CD8-positive, alpha-beta memory T cell (primary cell): ENCODE results near the gene RABGAP1. TPM values are rescaled to one million over a fixed set of nuclear protein-coding genes. Genes with fewer than 3 reads are reported as not detected.

ENCODE experiments used
- CTCF ChIA-PET: fragments of 350-600 bp; sonication (Branson Sonifier 250); formaldehyde crosslinking; loops from one replicate; lab custom pipeline; 2021; ENCODE audit warnings: antibody characterized with exemption; lab: Charles Lee
- POLR2A ChIA-PET: fragments of 350-600 bp; sonication (Branson Sonifier 250); formaldehyde crosslinking; loops from one replicate; lab custom pipeline; 2021; ENCODE audit warnings: antibody characterized with exemption; lab: Charles Lee
- DNase-seq, 5 donors: peaks; one replicate each; pipeline versions ENCODE4 v3.0.0 to v3.0.0-alpha.2; 2020 to 2022; ENCODE audit warnings: mixed read lengths in 1 of 5
- H3K27ac ChIP-seq: one replicate; pipeline ENCODE4 v1.7.0; 2013; ENCODE audit warnings: low read depth, mild to moderate bottlenecking, low read length, moderate library complexity
- H3K27me3 ChIP-seq: 2 replicates; pipeline ENCODE4 v1.7.0; 2013; ENCODE audit warnings: low read length, mild to moderate bottlenecking; ENCODE audit not compliant: insufficient read depth, poor library complexity, severe bottlenecking
- H3K36me3 ChIP-seq: 2 replicates; pipeline ENCODE4 v1.7.0; 2013; ENCODE audit warnings: mild to moderate bottlenecking, low read length, moderate library complexity; ENCODE audit not compliant: insufficient read depth
- H3K4me1 ChIP-seq: 2 replicates; pipeline ENCODE4 v1.7.0; 2013; ENCODE audit warnings: mild to moderate bottlenecking, low read length, moderate library complexity; ENCODE audit not compliant: insufficient read depth
- H3K4me3 ChIP-seq: 2 replicates; pipeline ENCODE4 v1.7.0; 2013; ENCODE audit warnings: mild to moderate bottlenecking, low read length
- H3K9me3 ChIP-seq: 2 replicates; pipeline ENCODE4 v1.7.0; 2013; ENCODE audit warnings: mild to moderate bottlenecking, low read length
- H3K27ac Mint-ChIP-seq, 8 donors: one replicate each; pipeline ENCODE4 v1.8.0; 2020 to 2021; ENCODE audit warnings: mixed read lengths in 8 of 8, mild to moderate bottlenecking in 6 of 8, inconsistent platforms in 3 of 8, moderate library complexity in 3 of 8
- H3K27me3 Mint-ChIP-seq, 2 donors: one replicate each; pipeline ENCODE4 v1.8.0; 2020 to 2021; ENCODE audit warnings: mixed read lengths in 2 of 2, mild to moderate bottlenecking in 1 of 2, moderate library complexity in 1 of 2
- H3K36me3 Mint-ChIP-seq, 3 donors: one replicate each; pipeline ENCODE4 v1.8.0; 2020 to 2021; ENCODE audit warnings: mixed read lengths in 3 of 3, inconsistent platforms in 1 of 3, mild to moderate bottlenecking in 1 of 3
- H3K4me1 Mint-ChIP-seq, 3 donors: one replicate each; pipeline ENCODE4 v1.8.0; 2020 to 2021; ENCODE audit warnings: mixed read lengths in 3 of 3, inconsistent platforms in 1 of 3, mild to moderate bottlenecking in 1 of 3
- H3K4me3 Mint-ChIP-seq, 7 donors: one replicate each; pipeline ENCODE4 v1.8.0; 2020 to 2021; ENCODE audit warnings: mixed read lengths in 7 of 7, mild to moderate bottlenecking in 6 of 7, moderate library complexity in 4 of 7, inconsistent platforms in 2 of 7
- H3K9me3 Mint-ChIP-seq, 5 donors: one replicate each; pipeline ENCODE4 v1.8.0; 2020 to 2022; ENCODE audit warnings: mixed read lengths in 5 of 5, mild to moderate bottlenecking in 3 of 5, moderate library complexity in 2 of 5, inconsistent platforms in 1 of 5
- polyA plus RNA-seq: library from polyadenylated mRNA; unstranded; fragments of 300-500 nt; fragmentation: Illumina TruSeq; gene quantifications from one replicate; pipeline ENCODE4 v1.2.3, GENCODE V29; 2021
- total RNA-seq, 2 experiments: library from RNA; stranded (reverse); gene quantifications; one replicate each; pipeline ENCODE4 v1.2.3, GENCODE V29; 2021

The RABGAP1 gene
- total and polyA plus RNA-seq, 3 experiments from 2014 or later = 20.7 to 24.3 (median 22.2) TPM

DNA sequence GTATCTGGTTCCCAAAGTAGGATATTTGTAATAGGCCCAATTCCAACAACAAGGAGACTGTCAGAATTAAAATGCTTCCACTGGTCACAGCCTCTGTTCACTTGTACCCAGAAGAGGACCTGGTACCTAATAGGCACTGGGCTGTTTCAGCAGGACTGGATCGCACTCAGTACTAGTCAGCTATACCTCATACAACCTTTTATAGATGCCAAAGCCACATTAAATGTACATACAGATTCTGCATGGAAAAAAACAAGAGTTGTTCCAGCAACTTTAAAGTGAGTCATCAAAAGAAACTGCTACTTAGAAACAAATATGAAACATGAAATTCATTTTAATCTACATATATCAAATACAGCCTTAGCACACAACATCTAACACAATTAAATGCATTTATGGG is 180.1 kb downstream of the RABGAP1 start:
- H3K4me1 ChIP-seq = no peaks in the 10 kb centered on the region
- Mint-ChIP-seq H3K27ac (no peak overlapping the region), H3K9me3 (no peaks in the 10 kb centered on the region), H3K4me3 (no peak overlapping the region), H3K36me3 (peaks cover 4 to 45% (median 7%) of the 10 kb centered on the region in 3 donors), H3K27me3 (no peaks in the 10 kb centered on the region), H3K4me1 (no peaks in the 10 kb centered on the region)
- no peaks in the 10 kb centered on the region for H3K27me3 ChIP-seq
- H3K9me3 ChIP-seq = no peaks in the 10 kb centered on the region
- CTCF ChIA-PET = no interaction called here
- no peak overlapping the region for H3K4me3 ChIP-seq
- H3K36me3 ChIP-seq = no peaks in the 10 kb centered on the region
- H3K27ac ChIP-seq = no peak overlapping the region
- DNase-seq = no peak
- POLR2A ChIA-PET = no interaction called here

DNA sequence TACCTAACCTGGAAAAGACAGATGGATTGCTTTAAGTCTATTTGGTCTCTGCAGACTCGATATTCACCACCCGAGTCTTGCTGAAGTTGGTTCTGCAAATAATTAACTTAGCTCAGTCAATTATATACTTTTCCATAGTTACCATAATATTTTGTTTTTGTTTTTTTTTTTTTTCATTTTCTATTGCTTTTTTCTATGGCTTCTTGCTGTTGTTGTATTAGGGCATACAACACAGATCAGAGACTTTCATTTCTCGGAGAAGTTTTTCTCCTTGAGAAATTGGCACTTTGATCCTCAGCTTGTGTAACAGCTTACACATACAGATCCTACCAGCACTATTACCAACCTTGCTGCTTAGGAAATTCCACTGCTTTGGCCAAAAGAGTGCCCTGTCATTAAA is 180.6 kb downstream of the RABGAP1 start:
- CTCF ChIA-PET = no interaction called here
- Mint-ChIP-seq H3K27ac (no peak overlapping the region), H3K36me3 (peaks cover 4 to 44% (median 10%) of the 10 kb centered on the region in 3 donors), H3K4me1 (no peaks in the 10 kb centered on the region), H3K9me3 (no peaks in the 10 kb centered on the region), H3K27me3 (no peaks in the 10 kb centered on the region), H3K4me3 (no peak overlapping the region)
- Histone ChIP-seq H3K4me1 (no peaks in the 10 kb centered on the region), H3K4me3 (no peak overlapping the region), H3K36me3 (no peaks in the 10 kb centered on the region), H3K27me3 (no peaks in the 10 kb centered on the region), H3K9me3 (no peaks in the 10 kb centered on the region), H3K27ac (no peak overlapping the region)
- POLR2A ChIA-PET = no interaction called here
- DNase-seq = no peak

DNA sequence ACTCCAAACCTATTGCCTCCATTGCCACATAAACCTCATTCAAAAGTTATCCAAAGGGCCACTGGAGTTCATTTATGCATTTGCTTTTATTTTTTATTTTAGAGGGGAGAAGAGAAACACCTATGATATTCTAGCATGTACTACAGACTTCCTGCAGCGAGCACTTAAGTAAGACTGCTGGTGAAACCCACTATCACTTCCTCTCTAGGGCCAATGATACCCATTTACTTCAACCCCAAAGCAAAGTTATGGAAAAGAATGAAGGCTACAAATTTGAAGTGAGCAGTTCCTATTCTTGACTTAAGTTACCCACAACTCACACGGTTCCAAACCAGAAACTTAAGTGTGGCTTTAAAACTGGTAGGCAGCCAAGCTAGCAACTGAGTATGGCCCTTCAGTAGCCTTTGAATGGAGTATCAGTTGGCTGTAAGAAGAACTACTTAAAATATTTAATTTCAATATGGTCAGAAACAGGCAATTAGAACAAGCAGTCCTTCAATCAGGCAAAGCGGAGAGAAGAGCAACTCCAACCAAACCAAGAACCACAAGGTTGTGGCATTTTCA is 186.8 kb downstream of the RABGAP1 start:
- Histone ChIP-seq H3K27ac (no peak overlapping the region), H3K36me3 (no peaks in the 10 kb centered on the region), H3K9me3 (no peaks in the 10 kb centered on the region), H3K4me1 (no peaks in the 10 kb centered on the region), H3K4me3 (no peak overlapping the region), H3K27me3 (no peaks in the 10 kb centered on the region)
- ChIA-PET CTCF (no interaction called here), POLR2A (no interaction called here)
- no peak for DNase-seq
- H3K9me3 Mint-ChIP-seq = no peaks in the 10 kb centered on the region
- no peak overlapping the region for H3K4me3 Mint-ChIP-seq
- H3K27me3 Mint-ChIP-seq = no peaks in the 10 kb centered on the region
- no peaks in the 10 kb centered on the region for H3K4me1 Mint-ChIP-seq
- no peak overlapping the region for H3K27ac Mint-ChIP-seq
- peaks cover 4 to 44% (median 20%) of the 10 kb centered on the region in 3 donors for H3K36me3 Mint-ChIP-seq

DNA sequence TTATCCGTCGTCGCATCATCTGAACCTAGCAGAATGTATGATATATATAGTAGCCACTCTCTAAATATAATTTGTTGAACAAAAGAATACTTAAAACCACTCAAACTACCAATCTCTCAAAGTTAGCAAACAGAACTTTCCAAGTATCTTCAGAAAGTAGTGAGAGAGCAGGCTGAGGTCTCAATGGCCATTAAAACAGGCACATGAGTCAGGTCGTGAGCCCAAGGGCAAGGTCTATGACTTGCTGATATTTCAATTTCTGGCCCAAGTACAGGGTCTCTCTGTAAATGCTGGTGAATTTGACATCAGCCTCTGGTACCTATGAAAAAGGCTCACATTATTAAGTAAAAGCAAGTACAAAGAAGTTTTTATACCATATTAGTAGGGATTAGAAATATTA is 187.8 kb downstream of the RABGAP1 start:
- H3K4me3 ChIP-seq = no peak overlapping the region
- Mint-ChIP-seq H3K4me3 (no peak overlapping the region), H3K36me3 (peaks cover 0 to 37% (median 20%) of the 10 kb centered on the region in 3 donors), H3K27me3 (no peaks in the 10 kb centered on the region), H3K27ac (no peak overlapping the region), H3K9me3 (no peaks in the 10 kb centered on the region), H3K4me1 (no peaks in the 10 kb centered on the region)
- no peak for DNase-seq
- CTCF ChIA-PET = no interaction called here
- H3K27me3 ChIP-seq = no peaks in the 10 kb centered on the region
- no peaks in the 10 kb centered on the region for H3K4me1 ChIP-seq
- POLR2A ChIA-PET = no interaction called here
- no peak overlapping the region for H3K27ac ChIP-seq
- H3K9me3 ChIP-seq = no peaks in the 10 kb centered on the region
- H3K36me3 ChIP-seq = no peaks in the 10 kb centered on the region

DNA sequence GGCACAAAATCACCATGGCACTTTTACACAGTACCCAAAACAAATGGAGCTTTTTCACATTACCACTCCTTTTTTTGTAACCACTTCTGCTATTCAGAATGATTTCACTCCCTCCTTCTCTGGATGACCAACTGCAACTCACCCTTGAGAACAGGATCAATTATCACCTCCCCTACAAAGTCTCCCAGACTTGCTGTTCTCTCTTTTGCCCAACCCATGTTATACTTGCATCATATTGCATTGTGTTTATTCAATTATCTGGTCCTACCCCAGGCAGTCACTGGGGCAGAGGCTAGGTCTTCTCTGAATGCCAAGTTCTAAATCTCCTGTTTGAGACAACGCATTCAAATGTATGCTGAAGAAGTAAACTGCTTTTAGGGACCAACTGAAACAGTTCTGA is 188.6 kb downstream of the RABGAP1 start:
- no peak for DNase-seq
- Mint-ChIP-seq H3K27ac (no peak overlapping the region), H3K27me3 (no peaks in the 10 kb centered on the region), H3K4me1 (no peaks in the 10 kb centered on the region), H3K9me3 (no peaks in the 10 kb centered on the region), H3K36me3 (peaks cover 0 to 36% (median 17%) of the 10 kb centered on the region in 3 donors), H3K4me3 (no peak overlapping the region)
- Histone ChIP-seq H3K9me3 (no peaks in the 10 kb centered on the region), H3K36me3 (no peaks in the 10 kb centered on the region), H3K27me3 (no peaks in the 10 kb centered on the region), H3K4me3 (no peak overlapping the region), H3K4me1 (no peaks in the 10 kb centered on the region), H3K27ac (no peak overlapping the region)
- ChIA-PET CTCF (no interaction called here), POLR2A (no interaction called here)

DNA sequence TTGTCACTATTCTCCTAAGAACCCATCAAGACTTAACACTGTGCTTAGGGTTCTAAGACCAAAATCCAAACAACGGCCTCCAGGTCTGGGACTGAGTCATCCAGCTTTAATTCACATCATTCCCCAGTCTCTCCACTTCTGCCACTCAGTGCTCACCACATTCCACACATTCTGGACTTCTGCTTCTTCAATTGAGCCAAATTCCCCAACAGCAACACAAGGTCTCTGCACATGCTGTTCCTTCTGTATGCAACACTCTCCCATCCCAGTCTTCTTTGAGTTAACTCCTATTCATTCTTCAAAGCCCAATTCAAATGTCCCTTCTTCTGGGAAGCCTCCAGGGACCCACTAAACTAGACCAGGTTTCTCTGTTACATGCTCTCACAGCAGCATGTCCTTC is 190.4 kb downstream of the RABGAP1 start:
- H3K4me1 ChIP-seq = no peaks in the 10 kb centered on the region
- ChIA-PET CTCF (no interaction called here), POLR2A (no interaction called here)
- Mint-ChIP-seq H3K27me3 (no peaks in the 10 kb centered on the region), H3K27ac (no peak overlapping the region), H3K4me1 (no peaks in the 10 kb centered on the region), H3K9me3 (no peaks in the 10 kb centered on the region), H3K4me3 (no peak overlapping the region), H3K36me3 (peaks cover 4 to 43% (median 11%) of the 10 kb centered on the region in 3 donors)
- no peak for DNase-seq
- H3K27me3 ChIP-seq = no peaks in the 10 kb centered on the region
- no peak overlapping the region for H3K27ac ChIP-seq
- H3K9me3 ChIP-seq = no peaks in the 10 kb centered on the region
- no peaks in the 10 kb centered on the region for H3K36me3 ChIP-seq
- no peak overlapping the region for H3K4me3 ChIP-seq

GRCh38 chr9:123131993-123132392 is 191.2 kb downstream of the RABGAP1 start:
- H3K9me3 ChIP-seq = no peaks in the 10 kb centered on the region
- H3K36me3 ChIP-seq = no peaks in the 10 kb centered on the region
- H3K4me1 ChIP-seq = no peaks in the 10 kb centered on the region
- Mint-ChIP-seq H3K36me3 (peaks cover 4 to 41% (median 12%) of the 10 kb centered on the region in 3 donors), H3K27me3 (no peaks in the 10 kb centered on the region), H3K27ac (no peak overlapping the region), H3K4me3 (no peak overlapping the region), H3K9me3 (no peaks in the 10 kb centered on the region), H3K4me1 (no peaks in the 10 kb centered on the region)
- ChIA-PET POLR2A (no interaction called here), CTCF (no interaction called here)
- H3K27ac ChIP-seq = no peak overlapping the region
- H3K27me3 ChIP-seq = no peaks in the 10 kb centered on the region
- H3K4me3 ChIP-seq = no peak overlapping the region
- DNase-seq = no peak

- Mint-ChIP-seq H3K4me3 (no peak overlapping the region), H3K27ac (no peak overlapping the region), H3K9me3 (no peaks in the 10 kb centered on the region), H3K4me1 (no peaks in the 10 kb centered on the region), H3K27me3 (no peaks in the 10 kb centered on the region), H3K36me3 (peaks cover 4 to 36% (median 8%) of the 10 kb centered on the region in 3 donors)
- Histone ChIP-seq H3K27ac (no peak overlapping the region), H3K27me3 (no peaks in the 10 kb centered on the region), H3K9me3 (no peaks in the 10 kb centered on the region), H3K36me3 (no peaks in the 10 kb centered on the region), H3K4me3 (no peak overlapping the region), H3K4me1 (no peaks in the 10 kb centered on the region)
- ChIA-PET CTCF (no interaction called here), POLR2A (no interaction called here)
- DNase-seq = no peak
Measured at GRCh38 chr9:123132696-123133095, 191.9 kb downstream of the RABGAP1 start.
